ENCODE measurements around the gene CLDN9.

DNA sequence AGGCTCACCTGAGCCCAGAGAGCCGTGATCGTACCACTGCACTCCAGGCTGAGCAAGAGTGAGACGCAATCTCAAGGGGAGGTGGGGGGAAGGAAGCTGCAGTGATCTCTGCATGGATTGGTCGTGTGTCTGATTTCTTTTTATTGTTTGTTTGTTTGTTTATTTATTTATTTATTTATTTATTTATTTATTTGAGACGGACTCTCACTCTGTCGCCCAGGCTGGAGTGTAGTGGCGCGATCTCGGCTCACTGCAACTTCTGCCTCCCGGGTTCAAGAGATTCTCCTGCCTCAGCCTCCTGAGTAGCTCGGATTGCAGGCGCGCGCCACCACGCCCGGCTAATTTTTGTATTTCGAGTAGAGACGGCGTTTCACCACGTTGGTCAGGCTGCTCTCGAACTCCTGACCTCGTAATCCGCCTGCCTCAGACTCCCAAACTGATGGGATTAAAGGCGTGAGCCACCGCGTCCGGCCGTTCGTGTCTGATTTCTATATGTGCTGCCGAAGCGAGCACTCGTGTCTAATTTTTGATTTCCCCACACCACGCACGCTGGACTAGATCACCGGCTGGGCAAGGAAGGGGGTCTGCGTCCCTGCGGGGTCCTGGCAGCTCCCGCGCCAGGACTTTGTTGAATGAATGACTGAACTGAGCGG, 7.0 kb downstream of the CLDN9 start:
- TF ChIP-seq, protein P1, sequence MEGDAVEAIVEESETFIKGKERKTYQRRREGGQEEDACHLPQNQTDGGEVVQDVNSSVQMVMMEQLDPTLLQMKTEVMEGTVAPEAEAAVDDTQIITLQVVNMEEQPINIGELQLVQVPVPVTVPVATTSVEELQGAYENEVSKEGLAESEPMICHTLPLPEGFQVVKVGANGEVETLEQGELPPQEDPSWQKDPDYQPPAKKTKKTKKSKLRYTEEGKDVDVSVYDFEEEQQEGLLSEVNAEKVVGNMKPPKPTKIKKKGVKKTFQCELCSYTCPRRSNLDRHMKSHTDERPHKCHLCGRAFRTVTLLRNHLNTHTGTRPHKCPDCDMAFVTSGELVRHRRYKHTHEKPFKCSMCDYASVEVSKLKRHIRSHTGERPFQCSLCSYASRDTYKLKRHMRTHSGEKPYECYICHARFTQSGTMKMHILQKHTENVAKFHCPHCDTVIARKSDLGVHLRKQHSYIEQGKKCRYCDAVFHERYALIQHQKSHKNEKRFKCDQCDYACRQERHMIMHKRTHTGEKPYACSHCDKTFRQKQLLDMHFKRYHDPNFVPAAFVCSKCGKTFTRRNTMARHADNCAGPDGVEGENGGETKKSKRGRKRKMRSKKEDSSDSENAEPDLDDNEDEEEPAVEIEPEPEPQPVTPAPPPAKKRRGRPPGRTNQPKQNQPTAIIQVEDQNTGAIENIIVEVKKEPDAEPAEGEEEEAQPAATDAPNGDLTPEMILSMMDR (IDR thresholded peaks at IDR 0.05; ENCODE audit: low read depth, low read length, poor library complexity, severe bottlenecking): no peak
- TF ChIP-seq EZH2phosphoT487 (IDR thresholded peaks at IDR 0.05; ENCODE audit: borderline replicate concordance, low read length): no peak
